HFF-Myc (cell line): Measurements from ENCODE around the gene MSLN.

ENCODE experiments used
- DNase-seq: peaks from one replicate; pipeline ENCODE4 v3.0.0-alpha.2; 2011; ENCODE audit warnings: low read depth; ENCODE audit errors: extremely low read depth
- H3K4me3 ChIP-seq: replicated peaks from 2 replicates; pipeline ENCODE4 v1.5.1; 2011; ENCODE audit warnings: low read depth, mild to moderate bottlenecking, control low read depth, low read length
- CTCF ChIP-seq: IDR thresholded peaks from 2 replicates; pipeline ENCODE4 v1.5.1; 2012; ENCODE audit warnings: mild to moderate bottlenecking, low read depth, low read length, control low read depth; ENCODE audit errors: missing control alignments

Gene MSLN

GRCh38 chr16:794853-795466 is 34.4 kb downstream of the MSLN start:
- TF ChIP-seq CTCF = no peak
- DNase-seq = no peak
- no peak overlapping the region for H3K4me3 ChIP-seq

DNA sequence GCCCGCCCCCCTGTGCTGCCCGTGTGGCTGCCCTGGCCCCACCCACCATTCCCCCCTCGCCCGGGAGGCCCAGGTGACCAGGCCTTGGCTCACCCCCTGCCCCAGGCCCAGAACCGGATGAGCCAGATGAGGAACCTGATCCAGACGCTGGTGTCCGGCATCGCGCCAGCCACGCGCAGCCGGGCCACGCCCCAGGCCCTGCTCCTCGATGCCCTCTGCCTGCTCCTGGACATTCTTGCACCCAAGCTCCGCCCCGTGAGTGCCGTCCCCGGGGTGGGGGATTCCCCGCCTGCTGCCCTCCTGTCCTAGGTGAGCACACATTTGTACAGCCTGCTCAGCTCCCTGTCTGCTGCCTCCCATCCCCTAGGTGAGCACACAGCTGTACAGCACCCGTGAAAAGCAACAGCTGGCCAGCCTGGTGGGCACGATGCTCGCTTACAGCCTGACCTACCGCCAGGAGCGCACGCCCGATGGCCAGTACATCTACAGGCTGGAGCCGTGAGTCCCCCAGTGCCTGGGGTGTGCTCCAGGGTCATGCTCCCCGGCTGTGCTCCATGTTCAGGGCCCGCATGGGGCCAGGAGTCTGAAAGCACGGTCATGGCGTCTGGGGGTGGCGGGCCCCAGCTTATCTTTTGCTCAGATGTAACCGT is 35.2 kb downstream of the MSLN start:
- TF ChIP-seq CTCF = no peak
- H3K4me3 ChIP-seq = no peak overlapping the region
- no peak for DNase-seq

DNA sequence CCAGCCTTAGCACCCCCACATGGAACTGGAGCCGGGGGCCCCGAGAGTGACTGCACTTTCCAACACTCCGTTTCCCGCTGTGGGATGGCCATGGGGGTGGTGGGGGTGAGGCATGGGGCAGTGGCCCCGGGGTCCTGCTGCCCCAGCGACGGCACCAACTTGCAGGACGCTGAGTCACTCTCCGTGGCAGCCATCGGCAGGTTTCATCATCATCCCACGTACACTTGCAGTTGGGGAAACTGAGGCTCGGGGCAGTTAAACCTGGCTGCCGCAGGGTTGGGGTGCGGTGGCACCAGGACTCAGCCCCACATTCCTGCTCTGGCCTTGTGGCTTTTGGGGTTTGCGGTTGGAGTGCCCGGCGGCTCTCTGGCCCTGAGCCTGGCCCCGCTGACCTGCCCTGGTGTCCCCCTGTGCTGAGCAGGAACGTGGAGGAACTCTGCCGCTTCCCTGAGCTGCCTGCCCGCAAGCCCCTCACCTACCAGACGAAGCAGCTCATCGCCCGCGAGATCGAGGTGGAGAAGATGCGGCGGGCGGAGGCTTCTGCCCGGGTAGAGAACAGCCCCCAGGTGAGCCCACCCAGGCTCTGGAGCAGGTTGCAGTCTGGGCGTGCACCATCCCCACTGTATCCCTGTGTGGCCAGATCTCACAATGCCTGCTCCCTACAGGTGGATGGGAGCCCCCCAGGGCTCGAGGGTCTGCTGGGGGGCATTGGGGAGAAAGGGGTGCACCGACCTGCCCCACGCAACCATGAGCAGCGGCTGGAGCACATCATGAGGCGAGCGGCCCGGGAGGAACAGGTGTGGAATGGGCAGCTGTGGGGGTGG is 36.0 kb downstream of the MSLN start:
- no peak for DNase-seq
- no peak for TF ChIP-seq CTCF
- no peak overlapping the region for H3K4me3 ChIP-seq

DNA sequence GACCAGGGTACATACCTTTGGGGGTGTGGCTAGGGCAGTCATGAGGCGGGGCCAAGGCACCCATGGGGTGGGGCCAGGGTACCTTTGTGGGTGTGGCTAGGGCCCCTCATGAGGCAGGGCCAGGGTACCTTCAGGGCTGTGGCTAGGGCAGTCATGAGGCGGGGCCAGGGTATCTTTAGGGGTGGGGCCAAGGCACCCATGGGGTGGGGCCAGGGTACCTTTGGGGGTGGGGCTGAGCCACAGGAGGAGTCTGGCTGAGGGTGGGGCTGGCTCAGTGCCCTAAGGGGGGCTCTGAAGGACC is 36.5 kb downstream of the MSLN start:
- DNase-seq = no peak
- TF ChIP-seq CTCF = no peak
- no peak overlapping the region for H3K4me3 ChIP-seq

GRCh38 chr16:797686-798085 is 37.2 kb downstream of the MSLN start:
- no peak overlapping the region for H3K4me3 ChIP-seq
- TF ChIP-seq CTCF = no peak
- DNase-seq = no peak

DNA sequence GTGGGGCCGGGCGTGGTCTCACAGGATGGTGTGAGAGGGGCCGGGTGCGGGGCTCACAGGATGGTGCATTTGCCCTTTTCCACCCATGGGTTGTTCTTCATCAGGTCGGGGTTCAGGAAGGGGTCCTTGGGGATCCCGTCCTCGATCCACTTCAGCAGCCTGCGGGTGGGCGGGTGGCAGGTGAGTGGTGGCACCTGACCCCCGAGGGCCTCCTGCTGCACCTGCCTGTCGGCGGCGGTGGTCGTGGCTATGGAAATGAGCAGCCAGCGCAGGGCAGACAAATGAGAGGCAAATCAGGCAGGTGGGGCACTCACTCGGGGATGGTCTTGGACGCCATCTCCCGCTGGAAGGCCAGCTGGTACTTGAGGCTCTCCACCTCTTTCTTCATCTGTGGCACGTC is 38.1 kb downstream of the MSLN start:
- no peak for DNase-seq
- no peak for TF ChIP-seq CTCF
- H3K4me3 ChIP-seq = no peak overlapping the region
